NCI-H1417 (cell line): ENCODE data around the gene CHML.
A peak's percentile ranks its signal among the peaks of the same experiment; 100 is the strongest.

ENCODE experiments used
- DNase-seq, 3 experiments: peaks; one replicate each; lab custom pipeline; 2025; lab: John Stamatoyannopoulos, UW

The CHML gene

GRCh38 chr1:241645199-241645598 is 5.0 kb upstream of the CHML start:
- no peak for DNase-seq

GRCh38 chr1:241644259-241644658 is 4.1 kb upstream of the CHML start:
- DNase-seq, result no peak

- no peak for DNase-seq
These were observed 2.4 kb upstream of the CHML start for GRCh38 chr1:241642593-241642944.

- no peak for DNase-seq
These were observed 1.8 kb upstream of the CHML start for GRCh38 chr1:241641773-241642592.

GRCh38 chr1:241640867-241641622 is 876 bp upstream of the CHML start:
- DNase-seq, result peak in 1 of 3 experiments; percentile 24

- peak in 1 of 3 experiments; percentile 83 for DNase-seq
These were observed 483 bp downstream of the CHML start for GRCh38 chr1:241639623-241640148.

- DNase-seq, result peak in 2 of 3 experiments; percentile 41 to 53
These were observed 1.1 kb downstream of the CHML start for GRCh38 chr1:241638909-241639622.

- DNase-seq, result no peak
These were observed 2.0 kb downstream of the CHML start for GRCh38 chr1:241638099-241638682.

- no peak for DNase-seq
These were observed 2.6 kb downstream of the CHML start for GRCh38 chr1:241637604-241638003.

GRCh38 chr1:241637046-241637590 is 3.1 kb downstream of the CHML start:
- DNase-seq, result no peak

GRCh38 chr1:241636291-241636690 is 3.9 kb downstream of the CHML start:
- DNase-seq, result no peak

GRCh38 chr1:241635556-241636152 is 4.5 kb downstream of the CHML start:
- no peak for DNase-seq

- no peak for DNase-seq
These were observed 7.2 kb downstream of the CHML start for GRCh38 chr1:241632987-241633386.

- DNase-seq, result no peak
These were observed 8.5 kb downstream of the CHML start for GRCh38 chr1:241631674-241632073.

- no peak for DNase-seq
These were observed 9.3 kb downstream of the CHML start for GRCh38 chr1:241630899-241631298.

- DNase-seq, result peak in 1 of 3 experiments; percentile 37
These were observed 9.7 kb downstream of the CHML start for GRCh38 chr1:241630476-241630875.

- DNase-seq, result peak in 1 of 3 experiments; percentile 37
These were observed 10.2 kb downstream of the CHML start for GRCh38 chr1:241630005-241630404.

- DNase-seq, result peak in 2 of 3 experiments; percentile 16 to 55
These were observed 12.5 kb downstream of the CHML start for GRCh38 chr1:241627453-241628259.

GRCh38 chr1:241624935-241625334 is 15.2 kb downstream of the CHML start:
- no peak for DNase-seq

- DNase-seq, result no peak
These were observed 17.5 kb downstream of the CHML start for GRCh38 chr1:241622669-241623068.
